ENCODE data around the gene ARMCX5.

Gene ARMCX5

DNA sequence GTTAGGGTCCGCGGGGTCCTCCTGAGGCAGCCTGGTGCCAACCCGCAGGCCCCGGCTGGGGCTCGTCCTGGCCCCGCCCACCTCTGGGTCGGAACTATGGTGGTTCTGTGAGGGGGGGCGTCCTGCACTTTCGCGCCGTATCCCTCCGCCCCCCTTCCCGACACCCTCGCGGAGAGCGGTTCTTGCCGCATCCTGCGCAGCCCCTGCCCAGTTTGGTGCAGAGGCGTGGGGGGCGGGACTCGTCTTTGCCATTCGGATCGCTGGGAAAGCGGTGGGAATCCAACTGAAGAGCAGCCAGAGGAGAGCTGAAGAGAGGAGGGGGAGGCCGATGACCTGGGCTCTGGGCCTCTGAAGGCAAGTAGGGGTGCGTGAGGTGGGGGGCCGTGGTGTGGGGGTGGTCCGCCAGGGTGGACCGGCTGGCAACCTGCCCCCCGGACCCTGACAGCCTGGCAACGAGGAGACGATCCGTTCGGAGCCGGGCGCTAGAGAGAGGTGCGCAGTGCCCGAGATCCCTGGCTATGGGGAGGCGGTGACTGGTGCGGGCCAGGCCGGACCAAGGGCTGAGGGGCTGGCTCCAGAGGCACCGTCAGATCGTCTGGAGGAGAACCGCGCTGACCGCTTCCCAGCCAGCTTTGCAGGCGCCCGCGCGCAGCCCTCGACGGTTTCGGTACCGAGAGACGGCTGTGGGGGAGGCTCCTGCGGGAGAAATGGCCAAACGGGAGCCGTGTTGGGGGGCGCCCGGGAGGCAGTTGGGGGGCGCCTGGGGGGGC lies 52.1 kb downstream of the ARMCX5 start, which contains the start of gene GPRASP1:
GPRASP1 (plus strand) TSS at position 242 of the 770 bp plus-strand sequence. CDS start 2,431 bp downstream, outside the sequence.
- peak; percentile 15 to 43 for DNase-seq (ENCODE audit: low read depth in 2 of 2)
- H3K4me3 ChIP-seq (replicated peaks in 1 of 2; ENCODE audit: low read depth in 2 of 2, low read length in 2 of 2) = peak within 1 kb of the TSS; percentile 54
- TF ChIP-seq, protein P1, sequence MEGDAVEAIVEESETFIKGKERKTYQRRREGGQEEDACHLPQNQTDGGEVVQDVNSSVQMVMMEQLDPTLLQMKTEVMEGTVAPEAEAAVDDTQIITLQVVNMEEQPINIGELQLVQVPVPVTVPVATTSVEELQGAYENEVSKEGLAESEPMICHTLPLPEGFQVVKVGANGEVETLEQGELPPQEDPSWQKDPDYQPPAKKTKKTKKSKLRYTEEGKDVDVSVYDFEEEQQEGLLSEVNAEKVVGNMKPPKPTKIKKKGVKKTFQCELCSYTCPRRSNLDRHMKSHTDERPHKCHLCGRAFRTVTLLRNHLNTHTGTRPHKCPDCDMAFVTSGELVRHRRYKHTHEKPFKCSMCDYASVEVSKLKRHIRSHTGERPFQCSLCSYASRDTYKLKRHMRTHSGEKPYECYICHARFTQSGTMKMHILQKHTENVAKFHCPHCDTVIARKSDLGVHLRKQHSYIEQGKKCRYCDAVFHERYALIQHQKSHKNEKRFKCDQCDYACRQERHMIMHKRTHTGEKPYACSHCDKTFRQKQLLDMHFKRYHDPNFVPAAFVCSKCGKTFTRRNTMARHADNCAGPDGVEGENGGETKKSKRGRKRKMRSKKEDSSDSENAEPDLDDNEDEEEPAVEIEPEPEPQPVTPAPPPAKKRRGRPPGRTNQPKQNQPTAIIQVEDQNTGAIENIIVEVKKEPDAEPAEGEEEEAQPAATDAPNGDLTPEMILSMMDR (IDR thresholded peaks at IDR 0.05; ENCODE audit: low read depth, low read length) = no peak

DNA sequence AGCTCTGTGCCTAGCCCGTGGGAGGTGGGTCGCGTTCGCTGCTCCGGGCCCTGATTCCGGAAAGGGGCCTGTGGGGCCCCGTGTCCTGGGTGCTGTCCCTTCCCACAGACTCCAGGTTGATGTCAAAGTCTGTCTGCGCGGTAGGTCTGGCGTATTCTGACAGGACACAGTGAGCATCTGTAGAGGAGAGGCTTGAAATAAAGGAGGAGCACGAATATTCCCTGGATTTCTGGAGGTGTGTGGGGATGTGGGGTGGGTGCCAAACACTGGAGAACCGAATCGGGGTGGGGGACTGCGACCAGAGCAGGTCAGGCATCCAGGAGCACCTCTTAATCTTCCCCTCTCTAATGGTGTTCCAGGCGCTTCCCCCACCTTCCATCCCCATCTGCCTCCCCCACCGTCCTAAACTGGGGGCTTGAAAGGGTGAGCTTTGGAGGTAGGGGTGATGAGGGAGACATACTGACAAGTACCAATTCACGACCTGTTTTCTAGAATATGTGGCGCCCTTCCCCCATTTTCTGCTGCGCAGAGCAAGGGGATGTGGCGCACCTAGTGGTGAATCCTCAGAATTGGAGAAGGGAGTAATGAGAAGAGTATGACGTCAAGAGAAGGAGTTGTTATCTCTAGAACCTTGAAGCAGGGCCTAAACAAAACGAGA lies 52.8 kb downstream of the ARMCX5 start:
- TF ChIP-seq, protein P1 (IDR thresholded peaks at IDR 0.05; ENCODE audit: low read depth, low read length) = peak; percentile 55
- peak overlapping the region; percentile 54 for H3K4me3 ChIP-seq (replicated peaks in 1 of 2; ENCODE audit: low read depth in 2 of 2, low read length in 2 of 2)
- DNase-seq (ENCODE audit: low read depth in 2 of 2) = peak; percentile 50 to 60
